Measurements from ENCODE around the gene HLA-DOB.
A peak's percentile ranks its signal among the peaks of the same experiment; 100 is the strongest.

HLA-DOB gene

DNA sequence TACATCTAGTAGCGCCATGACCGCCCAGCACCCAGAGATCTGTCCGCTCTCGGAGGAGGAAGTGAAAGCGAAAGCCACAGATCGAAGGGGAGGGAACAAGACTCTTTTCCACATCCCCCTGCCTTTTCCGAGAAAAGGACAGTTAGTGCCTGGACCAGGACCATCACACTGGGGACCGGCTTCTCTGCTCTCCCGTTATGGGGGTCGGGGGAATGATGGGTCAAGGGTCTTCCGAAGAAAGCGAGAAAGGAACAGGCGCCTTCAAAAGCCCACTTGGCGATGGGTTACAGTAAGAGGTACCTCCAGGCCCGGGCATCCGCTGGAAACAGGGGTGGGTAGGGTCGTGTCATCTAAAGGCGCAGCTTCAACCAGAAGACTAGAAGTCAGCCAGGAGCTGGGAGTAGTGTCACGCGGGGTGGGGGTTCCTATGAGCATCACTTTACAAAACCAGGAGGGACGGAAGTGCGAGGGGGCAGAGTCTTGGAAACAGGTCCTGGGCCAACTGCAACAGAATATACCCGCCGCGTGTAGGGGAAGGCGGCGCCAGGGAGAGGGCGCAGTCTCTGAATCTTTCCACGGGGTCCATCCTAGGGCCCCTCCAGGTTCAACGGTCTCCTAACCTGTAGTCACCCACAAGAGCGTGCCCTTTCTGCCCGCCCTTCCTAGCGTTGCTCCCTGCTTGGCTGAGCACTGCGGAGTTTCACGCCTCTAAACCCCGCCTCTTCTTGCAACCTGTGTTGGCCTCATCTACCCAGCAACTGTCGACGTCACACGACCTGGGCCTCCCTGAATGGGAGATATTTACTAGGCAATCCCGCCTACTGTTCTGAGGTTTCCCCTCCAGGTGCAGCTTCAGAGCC, 27.4 kb upstream of the HLA-DOB start, which contains the start of gene PSMB8:
PSMB8 (minus strand) TSS at position 69 of the 860 bp plus-strand sequence; CDS start at position 18, 51 bp downstream.
- DNase-seq = peak; percentile 34 to 97 (median 86)

DNA sequence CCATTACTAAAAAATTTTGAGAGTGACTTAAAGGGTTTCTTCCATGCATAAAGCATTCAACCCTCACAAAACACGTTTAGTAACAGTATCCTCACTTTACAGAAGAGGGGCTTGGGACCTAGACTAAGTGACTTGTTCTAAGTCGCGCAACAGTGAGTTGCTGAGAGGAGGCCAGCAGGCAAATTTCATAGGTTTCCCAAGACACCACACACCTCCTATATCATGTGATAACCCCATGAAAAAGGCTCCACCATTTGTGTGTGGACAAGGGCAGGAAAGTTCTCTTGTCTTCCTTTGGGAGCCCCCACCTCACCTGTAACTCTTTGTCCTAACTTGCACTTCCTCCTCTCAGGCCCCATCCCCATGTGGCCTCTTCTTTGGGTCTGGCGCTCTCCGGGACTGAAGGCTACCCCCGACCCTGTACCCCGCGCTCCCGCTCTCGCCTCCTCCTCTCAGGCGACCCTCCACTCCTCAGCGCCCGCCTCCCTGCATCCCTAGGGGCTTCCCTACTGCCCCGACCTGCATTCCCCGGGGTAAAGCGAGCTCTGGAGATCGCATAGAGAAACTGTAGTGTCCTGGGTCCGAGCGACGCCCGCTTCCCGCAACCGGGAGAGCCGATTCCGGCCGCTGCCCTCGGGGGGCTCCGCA, 26.7 kb upstream of the HLA-DOB start:
- peak in 1 of 56 donors; percentile 26 for DNase-seq

DNA sequence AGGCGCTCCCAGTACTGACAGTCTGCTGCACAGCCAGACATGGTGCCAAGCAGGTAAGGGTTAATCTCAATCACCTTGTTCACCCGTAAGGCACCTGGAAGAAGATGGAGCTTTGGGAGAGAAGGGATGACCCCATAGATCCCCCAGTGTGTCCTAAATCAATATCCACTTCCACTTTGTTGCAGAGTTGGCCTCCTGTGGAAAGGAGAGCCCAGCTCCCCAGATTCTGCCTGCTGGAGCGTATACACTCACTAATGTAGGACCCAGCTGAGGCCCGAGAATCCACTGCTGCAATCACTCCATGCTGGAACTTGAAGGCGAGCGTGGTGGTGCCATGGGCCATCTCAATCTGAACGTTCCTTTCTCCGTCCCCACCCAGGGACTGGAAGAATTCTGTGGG, 25.9 kb upstream of the HLA-DOB start:
- DNase-seq = no peak

DNA sequence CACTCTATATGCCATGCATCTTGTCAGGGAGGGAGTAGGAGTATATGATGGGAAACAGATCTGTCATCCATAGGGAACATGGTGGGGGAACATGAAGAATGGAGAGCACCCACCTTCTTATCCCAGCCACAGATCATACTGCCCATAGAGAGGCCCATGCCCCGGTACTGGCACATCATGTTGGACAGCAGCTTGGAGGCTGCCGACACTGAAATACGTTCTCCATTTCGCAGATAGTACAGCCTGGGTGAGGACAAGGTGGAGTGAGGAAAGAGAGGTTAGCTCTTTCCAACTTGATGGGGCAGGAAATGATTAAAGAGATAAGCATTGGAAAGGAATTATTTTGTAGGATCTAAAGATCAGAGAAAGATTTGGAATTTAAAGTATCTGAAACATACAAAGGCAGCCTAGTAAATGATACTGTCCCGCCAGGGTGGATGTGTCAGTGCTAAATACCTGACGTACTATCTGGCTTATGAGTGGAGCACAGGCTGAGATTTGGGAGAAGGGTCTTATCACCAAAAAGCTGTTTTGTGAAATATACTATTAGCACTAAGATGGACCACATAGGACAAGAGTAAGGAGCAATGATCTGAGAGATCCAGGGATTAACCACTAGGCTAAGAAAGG, 25.3 kb upstream of the HLA-DOB start:
- DNase-seq = no peak

DNA sequence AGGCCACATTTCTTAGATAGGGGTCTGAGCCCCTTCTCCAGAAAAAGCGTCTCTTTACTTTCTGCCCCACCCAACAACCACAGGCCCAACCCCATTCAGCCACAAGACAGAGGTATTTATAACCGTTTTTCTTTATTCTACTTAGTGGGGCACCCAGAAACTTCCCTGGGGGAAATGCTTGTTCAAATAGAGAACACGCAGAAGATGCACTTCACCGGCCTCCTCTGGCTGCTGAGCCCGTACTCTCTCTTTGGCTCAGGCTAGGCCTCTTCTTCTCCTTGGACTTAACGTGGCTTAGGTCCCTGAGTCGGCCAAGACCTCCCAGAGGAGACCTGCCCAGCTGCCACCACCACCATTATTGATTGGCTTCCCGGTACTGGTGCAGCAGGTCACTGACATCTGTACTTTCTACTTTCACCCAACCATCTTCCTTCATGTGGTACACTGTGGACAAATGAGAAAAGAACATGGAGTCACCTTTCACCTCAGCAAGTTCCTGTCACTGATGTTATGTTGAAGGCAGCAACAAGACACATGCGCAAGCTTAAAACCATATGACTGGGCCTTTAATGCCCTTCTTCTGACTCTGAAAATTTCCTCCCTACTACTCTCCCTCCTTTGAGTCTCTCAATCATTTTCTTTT, 23.9 kb upstream of the HLA-DOB start:
- DNase-seq = no peak

DNA sequence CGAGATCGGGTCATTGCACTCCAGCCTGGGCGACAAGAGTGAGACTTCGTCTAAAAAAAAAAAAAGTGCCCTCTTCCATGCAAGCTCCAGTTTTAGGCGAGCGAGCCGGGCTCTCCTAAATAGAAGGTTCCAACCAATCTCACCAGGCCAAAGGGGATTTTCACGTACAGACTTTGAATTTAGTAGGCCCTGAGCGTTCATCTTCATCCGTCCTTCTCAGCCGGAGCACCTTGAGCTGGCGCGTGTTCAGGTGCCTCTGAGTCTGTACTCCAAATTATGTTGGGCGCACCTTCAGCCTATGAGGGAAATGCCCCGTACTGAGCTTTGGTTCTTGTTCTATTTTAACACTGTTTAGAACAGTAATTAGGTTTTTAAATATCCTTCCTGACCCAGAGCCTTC, 22.6 kb upstream of the HLA-DOB start:
- DNase-seq = no peak

DNA sequence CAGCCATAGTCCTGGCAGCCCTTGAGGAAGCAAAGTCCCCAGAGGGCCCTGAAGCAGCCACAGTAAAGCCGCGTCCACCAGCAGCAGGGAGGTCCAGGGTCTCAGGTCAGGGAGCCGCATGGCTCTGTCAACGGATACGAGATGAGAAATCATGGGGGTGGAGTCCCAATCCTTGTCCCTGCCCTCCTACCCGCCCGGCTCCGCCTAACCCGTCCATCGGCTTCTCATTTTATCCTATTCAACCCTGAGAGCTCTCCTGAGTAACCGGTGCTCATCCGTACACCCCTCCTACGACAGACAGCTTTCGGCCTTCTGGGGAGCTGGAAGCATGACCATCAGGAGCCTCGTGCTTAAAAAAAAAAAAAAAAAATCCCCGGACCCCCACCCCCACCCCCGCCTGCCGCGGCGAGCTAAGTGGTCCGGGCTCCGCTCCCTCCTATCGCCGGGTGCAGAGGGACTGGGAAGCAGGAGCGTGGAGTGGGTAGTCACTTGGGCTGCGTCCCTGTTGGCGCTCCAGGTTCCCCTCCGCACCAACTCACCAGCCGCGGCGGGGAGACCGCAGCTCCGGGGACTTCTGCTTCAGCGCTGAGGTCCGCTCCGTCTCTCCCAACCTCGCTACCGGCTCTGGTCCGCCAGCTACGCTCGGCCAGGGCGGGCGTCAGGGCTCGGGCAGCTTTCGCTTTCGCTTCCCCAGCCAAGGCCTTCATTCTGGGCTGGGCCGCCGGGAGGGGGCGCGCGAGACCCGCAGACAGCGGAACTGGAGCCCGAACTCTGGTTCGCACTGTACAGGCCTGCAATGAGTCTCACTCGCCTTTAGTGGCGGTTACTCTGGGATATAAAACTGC, 21.5 kb upstream of the HLA-DOB start, which contains the start of gene TAP2:
TAP2 (minus strand) TSS at position 626 of the 845 bp plus-strand sequence; CDS start at position 120, 506 bp downstream.
- peak in 55 of 56 donors; percentile 32 to 97 (median 88) for DNase-seq

DNA sequence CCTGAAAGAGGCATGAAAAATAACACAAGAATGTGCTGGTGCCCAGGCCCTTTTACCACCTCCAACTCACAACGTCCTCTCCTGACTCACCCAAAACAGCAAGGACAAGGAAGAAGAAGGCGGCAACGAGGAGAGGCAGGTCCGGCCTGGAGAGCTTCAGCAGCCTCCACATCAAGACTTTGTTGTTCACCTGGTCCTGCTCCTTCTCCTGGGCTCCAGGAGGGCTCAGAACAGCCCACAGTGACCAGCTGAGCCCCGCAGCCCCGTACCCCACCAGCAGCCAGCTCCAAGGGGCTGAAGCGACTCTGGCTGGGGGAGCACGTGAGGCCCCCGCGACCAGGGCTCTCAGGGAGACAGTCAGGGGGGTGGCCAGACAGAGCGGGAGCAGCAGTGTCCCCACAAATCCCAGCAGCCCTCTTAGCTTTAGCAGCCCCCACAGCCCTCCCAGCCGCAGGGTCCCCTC, 20.9 kb upstream of the HLA-DOB start:
- no peak for DNase-seq

DNA sequence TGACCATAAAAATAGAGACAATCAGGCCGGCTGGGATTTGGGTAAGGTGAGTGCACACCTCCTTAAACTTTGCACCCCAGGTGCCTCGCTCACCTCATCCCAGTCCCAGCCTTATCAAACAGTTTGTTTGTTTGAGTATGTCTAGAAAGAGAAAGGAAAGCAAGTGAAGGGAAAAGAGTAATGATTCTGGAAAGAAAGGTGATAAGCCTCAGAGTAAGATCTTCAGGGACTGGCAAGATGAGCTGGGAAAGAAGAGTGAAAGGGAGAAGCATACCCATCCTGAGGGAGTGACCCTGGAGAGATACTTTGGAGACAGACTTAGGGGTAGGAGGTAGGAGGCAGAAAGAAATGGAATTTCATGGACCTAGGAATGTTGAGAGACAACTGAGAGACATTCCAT, 20.1 kb upstream of the HLA-DOB start:
- no peak for DNase-seq

DNA sequence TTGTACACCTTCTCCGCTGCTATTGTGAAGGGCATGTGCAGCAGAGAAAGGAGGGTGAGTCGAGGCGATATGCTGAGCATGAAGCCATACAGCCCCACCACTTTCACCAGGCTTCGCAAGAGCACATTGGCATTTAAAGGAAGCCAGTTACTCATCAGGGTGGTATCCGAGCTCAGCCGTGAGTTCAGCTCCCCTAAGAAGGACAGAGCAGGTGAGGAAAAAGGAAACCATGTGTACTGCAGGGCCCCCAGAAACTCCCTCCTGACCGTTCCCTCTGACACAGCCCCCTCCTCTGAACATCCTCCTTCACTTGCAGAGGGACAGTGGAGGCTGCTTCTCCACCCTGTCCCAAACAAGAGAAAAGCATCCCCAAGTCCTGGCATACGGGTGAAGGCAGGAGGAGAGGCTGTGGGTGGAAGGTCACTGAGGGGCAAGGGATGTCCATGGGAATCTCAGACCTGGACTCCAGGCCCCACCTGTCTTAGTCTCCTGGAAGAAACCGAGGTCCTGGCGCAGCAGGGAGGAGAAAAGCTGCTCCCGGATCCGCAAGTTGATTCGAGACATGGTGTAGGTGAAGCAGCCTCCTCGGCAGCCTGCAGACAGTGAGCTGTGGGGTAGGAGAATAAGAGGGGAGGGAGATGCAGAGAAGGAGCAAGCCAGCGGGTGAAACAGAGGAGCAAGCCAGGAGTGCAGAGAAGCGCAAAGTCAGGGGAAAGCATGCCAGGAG, 18.5 kb upstream of the HLA-DOB start:
- DNase-seq = no peak

DNA sequence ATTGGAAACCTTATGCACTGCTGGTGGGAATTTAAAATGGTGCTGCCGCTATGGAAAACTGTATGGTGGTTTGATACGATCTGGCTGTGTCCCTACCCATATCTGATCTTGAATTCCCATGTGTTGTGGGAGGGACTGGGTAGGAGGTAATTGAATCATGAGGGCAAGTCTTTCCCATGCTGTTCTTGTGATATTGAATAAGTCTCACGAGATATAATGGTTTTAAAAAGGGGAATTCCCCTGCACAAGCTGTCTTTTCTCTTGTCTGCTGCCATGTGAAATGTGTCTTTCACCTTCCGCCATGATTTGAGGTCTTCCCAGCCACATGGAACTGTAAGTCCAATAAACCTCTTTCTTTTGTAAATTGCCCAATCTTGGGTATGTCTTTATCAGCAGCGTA, 16.9 kb upstream of the HLA-DOB start:
- DNase-seq = no peak

DNA sequence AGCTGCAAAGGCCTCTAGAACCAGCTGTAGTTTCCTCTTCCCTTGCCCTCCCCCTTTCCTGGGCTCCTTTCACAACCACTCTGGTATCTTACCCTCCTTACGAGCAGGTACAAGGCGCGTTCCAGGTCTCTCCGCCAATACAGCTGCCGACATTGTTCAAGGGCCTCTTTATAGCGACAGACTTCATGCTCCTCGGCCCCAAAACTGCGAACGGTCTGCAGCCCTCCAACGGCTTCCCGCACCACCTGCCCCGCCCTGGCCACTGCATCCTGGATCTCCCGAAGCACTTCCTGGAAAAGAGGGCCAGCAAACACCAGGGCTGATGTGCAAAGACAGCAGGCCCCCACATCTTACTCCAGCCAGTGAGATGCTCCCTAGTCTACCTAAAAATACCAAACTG, 15.7 kb upstream of the HLA-DOB start:
- DNase-seq = no peak

DNA sequence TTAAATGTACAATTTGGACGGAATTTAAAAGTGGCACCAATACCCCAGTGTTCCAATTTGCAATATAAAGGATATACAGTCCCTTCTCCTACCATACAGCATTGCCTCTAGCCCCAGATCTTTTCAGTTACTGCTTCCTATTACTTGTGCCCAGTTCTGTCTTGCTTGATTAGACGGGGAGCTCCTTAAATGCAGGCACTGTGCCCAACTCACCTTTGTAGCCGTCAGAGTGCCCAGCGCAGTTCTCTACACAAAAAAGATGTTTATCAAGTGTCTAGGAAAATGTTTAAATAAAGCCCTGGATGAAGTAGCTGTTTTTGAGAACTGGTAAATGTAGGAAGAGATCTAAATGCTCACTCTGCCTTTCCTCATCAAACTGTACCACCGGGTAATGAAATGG, 14.1 kb upstream of the HLA-DOB start:
- no peak for DNase-seq

DNA sequence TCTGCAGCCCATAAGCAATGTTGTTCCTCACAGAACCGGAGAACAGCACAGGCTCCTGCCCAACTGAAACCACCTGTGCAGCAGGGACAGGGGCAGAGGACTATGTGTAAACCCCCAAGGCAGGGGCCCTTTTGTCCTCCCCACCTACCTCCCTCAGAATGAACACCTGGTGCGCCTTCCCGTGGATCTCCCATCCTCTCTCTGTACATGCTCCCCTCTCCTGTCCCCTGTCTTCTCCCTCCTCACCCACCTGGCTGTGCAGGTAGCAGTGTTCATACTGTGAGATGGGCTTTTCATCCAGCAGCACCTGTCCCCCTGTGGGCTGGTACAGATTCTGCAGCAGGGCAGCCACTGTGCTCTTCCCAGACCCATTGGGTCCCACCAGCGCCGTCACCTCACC, 13.2 kb upstream of the HLA-DOB start:
- DNase-seq = no peak

DNA sequence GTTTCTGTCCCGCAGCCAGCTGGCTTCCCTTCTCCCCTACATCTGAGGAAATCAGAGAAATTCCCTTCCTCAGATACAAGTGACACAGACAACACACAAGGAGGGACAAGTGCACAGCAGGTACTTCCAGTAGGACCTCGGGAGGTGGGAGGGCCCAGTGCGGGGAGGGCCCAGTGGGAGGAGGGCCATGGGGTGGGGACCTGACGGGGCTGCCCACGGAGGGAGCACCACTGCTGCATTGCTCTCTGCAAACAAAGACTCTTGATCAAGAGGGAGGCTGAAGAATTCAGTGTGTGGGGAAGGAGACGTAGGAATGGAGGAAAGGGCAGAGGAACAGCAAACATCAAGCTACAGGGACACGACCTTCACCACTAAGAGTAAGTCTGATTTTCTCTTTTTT, 12.7 kb upstream of the HLA-DOB start:
- no peak for DNase-seq

DNA sequence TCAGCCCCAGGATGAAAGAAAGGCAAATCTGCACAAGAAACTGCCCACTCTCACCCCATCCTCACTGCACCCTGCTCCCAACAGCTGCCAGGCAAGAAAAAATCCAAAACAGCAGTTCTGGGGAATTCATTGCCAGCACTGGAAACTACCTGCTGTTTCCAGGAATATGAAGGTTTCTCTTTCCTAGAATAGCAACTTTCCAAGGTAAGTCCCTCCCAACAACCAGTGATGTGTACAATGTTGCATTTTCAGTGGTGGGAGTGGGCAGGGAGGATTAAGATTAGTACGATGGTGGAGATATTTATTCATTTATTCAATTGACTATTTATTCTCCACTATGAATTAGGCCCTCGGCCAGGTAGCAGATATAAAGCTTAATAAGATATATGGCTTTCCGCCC, 10.2 kb upstream of the HLA-DOB start:
- DNase-seq = no peak

DNA sequence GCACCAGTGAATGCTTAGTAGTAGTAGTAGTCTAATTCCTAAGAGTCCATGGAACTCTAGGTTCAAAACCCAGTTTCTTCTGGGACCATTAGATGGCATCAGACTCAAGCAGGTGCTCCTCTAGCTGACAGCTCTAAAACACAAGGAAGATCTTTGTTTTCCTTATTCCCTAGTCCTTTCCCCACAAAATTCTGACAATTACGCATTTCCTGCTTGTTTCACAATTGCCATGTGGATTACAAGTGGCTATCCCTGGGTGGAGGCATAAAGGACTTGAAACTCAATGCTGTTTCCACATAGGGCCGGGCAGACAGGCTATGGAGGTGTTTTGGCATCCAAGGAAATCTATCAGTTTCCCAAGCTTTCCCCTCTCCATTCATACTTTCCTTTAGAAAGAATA, 9.2 kb upstream of the HLA-DOB start:
- peak in 1 of 56 donors; percentile 1 for DNase-seq

DNA sequence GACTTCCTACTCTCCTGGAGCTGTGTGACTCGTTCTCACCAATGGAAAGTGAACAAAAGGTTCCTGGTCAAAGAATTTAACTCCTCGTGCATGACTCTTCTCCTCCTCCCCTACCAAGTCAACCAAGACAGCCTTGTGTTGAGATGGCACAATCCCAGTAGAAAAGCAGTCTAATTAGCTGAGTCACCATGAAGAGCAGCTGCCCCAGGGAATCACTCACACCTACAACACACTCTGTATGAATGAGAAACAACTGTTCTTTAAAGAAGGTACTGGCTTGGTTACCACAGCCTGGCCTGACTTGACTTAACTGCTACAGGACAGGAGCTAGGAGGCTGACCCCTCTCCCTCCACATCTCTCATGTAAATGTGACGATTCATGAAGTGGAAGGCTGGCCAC, 2.9 kb upstream of the HLA-DOB start:
- no peak for DNase-seq

DNA sequence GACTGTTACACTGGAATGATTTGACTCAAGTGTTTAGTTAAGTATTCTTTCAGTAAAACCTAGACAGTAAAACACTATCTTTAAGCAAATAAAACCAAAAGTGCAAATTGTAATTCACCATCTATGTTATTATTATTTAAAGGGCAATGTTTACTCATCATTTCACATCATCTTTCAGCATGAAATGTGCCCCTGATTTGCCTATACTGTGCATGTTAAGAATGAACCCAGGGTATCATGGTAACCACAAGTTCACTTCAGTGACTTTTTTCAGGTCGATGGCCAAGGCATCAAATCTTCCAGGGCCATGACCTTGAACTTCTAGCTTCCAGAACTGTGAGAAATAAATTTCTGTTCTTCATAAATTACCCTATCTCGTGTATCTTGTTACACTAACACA, 2.1 kb upstream of the HLA-DOB start:
- DNase-seq = no peak

DNA sequence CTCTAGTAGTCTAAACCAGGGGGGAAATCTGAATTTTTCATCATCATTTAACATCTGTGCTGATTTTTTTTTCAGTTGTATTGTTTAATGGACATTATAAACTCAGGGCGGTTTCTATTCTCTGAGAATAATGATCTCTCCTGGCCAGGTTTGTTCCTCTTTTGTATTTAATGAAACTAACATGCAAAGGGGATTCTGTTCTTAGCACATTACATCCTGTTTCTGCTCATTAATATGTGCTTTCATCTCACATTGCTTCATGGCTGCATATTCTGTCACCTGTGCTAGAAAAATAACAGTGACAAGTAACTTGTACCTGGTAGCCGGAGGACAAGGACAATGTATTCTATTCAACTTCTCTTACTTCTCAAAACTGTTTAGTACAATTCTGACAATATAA, 806 bp downstream of the HLA-DOB start:
- DNase-seq = no peak

Measured in nucleus accumbens (tissue), 56 donors.